ENCODE results near the gene SLC49A4. TPM values are rescaled to one million over a fixed set of nuclear protein-coding genes. Genes with fewer than 3 reads are reported as not detected.
A peak's percentile ranks its signal among the peaks of the same experiment; 100 is the strongest.

The SLC49A4 gene
- total and polyA plus RNA-seq, 11 donors: 5.6 to 25.4 (median 14.4) TPM

GRCh38 chr3:122930063-122930997 lies 135.5 kb downstream of the SLC49A4 start:
- H3K27me3 ChIP-seq: peaks cover 0 to 4% (median 0%) of the 10 kb centered on the region in 9 donors
- 74 to 81% (median 80%) methylated on average over 14 of the region's 14 CpGs for WGBS, 4 donors
- no peak for TF ChIP-seq POLR2A (IDR thresholded peaks at IDR 0.05)
- no peak for TF ChIP-seq CTCF (IDR thresholded peaks at IDR 0.05)
- peaks cover 0 to 14% (median 0%) of the 10 kb centered on the region in 12 donors for H3K4me1 ChIP-seq
- H3K36me3 ChIP-seq: no peaks in the 10 kb centered on the region
- ATAC-seq (peak in 2 of 4 donors; percentile 10 to 12), DNase-seq (no peak)
- H3K4me3 ChIP-seq: no peak overlapping the region
- no peaks in the 10 kb centered on the region for H3K9me3 ChIP-seq
- no peak overlapping the region for H3K27ac ChIP-seq
- intact Hi-C loops (cut with DNase I): no loop called here

Other genes starting within 250 kb of the SLC49A4 start
- gene PARP9, start 230.8 kb upstream of the SLC49A4 start, total RNA-seq: 10 to 100 TPM in 8 of 9 donors, 1 to 10 TPM in 1; 8.5 to 73.0 (median 15.1) TPM
- 1 to 10 TPM; 8.2 to 8.8 TPM for gene PARP9, start 230.8 kb upstream of the SLC49A4 start, polyA plus RNA-seq
- gene DTX3L, start 230.7 kb upstream of the SLC49A4 start, total RNA-seq: 10 to 100 TPM; 10.2 to 78.2 (median 13.4) TPM
- 1 to 10 TPM; 4.8 to 5.7 TPM for gene DTX3L, start 230.7 kb upstream of the SLC49A4 start, polyA plus RNA-seq
- 1 to 10 TPM in 3 of 9 donors, under 1 TPM in 6; 0.23 to 2.9 (median 0.67) TPM for gene PARP15, start 217.4 kb upstream of the SLC49A4 start, total RNA-seq
- gene PARP15, start 217.4 kb upstream of the SLC49A4 start, polyA plus RNA-seq: 1 to 10 TPM in 1 of 2 donors, under 1 TPM in 1; 0.21 to 1.1 TPM
- gene PARP14, start 114.2 kb upstream of the SLC49A4 start, total RNA-seq: 100 to 1,000 TPM in 1 of 9 donors, 10 to 100 TPM in 8; 10.1 to 104 (median 15.6) TPM
- 1 to 10 TPM; 5.0 to 7.1 TPM for gene PARP14, start 114.2 kb upstream of the SLC49A4 start, polyA plus RNA-seq
- 1 to 10 TPM; 2.6 to 6.0 (median 3.7) TPM for gene HSPBAP1, start 1.2 kb upstream of the SLC49A4 start, total RNA-seq
- 1 to 10 TPM; 3.7 to 6.4 TPM for gene HSPBAP1, start 1.2 kb upstream of the SLC49A4 start, polyA plus RNA-seq
- 10 to 100 TPM in 3 of 9 donors, 1 to 10 TPM in 6; 2.2 to 16.7 (median 7.4) TPM for gene SEMA5B, start 232.7 kb downstream of the SLC49A4 start, total RNA-seq
- 1 to 10 TPM; 3.2 to 5.5 TPM for gene SEMA5B, start 232.7 kb downstream of the SLC49A4 start, polyA plus RNA-seq

All from heart left ventricle (tissue), 16 donors.